Left ventricle myocardium inferior (tissue), 1 donor: ENCODE data around the gene SH3GL1. TPM values are rescaled to one million over a fixed set of nuclear protein-coding genes. Genes with fewer than 3 reads are reported as not detected.
A peak's percentile ranks its signal among the peaks of the same experiment; 100 is the strongest.

ENCODE experiments used
- DNase-seq: peaks from one replicate; pipeline ENCODE4 v3.0.0-alpha.2; 2020
- H3K27ac ChIP-seq: fragments of 200-600 bp; replicated peaks from 2 replicates; pipeline ENCODE4 v1.8.0; 2021
- H3K27me3 ChIP-seq: fragments of 200-600 bp; 2 replicates; pipeline ENCODE4 v1.8.0; 2021; ENCODE audit warnings: low read depth
- H3K36me3 ChIP-seq: fragments of 200-600 bp; 2 replicates; pipeline ENCODE4 v1.8.0; 2021
- H3K4me1 ChIP-seq: fragments of 200-600 bp; 2 replicates; pipeline ENCODE4 v1.8.0; 2021
- H3K4me3 ChIP-seq: fragments of 200-600 bp; 2 replicates; pipeline ENCODE4 v1.8.0; 2021; ENCODE audit warnings: mild to moderate bottlenecking, moderate library complexity
- H3K9me3 ChIP-seq: fragments of 200-600 bp; replicated peaks from 2 replicates; pipeline ENCODE4 v1.8.0; 2021
- CTCF ChIP-seq: fragments of 200-600 bp; IDR thresholded peaks from 2 replicates; pipeline ENCODE4 v1.8.0; 2021; ENCODE audit warnings: antibody characterized with exemption, mild to moderate bottlenecking, borderline replicate concordance
- intact Hi-C: fragments of 100-400 bp; cut with micrococcal nuclease; formaldehyde crosslinking; loops from one replicate; pipeline ENCODE4 v1.11.0; 2022
- total RNA-seq: library from RNA; stranded (reverse); fragmentation: NEBNext Ultra II Directional; extraction: Animal tissue kit (Norgen Biotek cat#: 25700); gene quantifications from one replicate; pipeline ENCODE4 v1.2.1, GENCODE V29; 2021
- donor health status: DM: no; HTN: yes; CAD: no; lungs with severe emphysema.

The SH3GL1 gene
- total RNA-seq, 1 donor from 2014 or later: 18.6 TPM

- TF ChIP-seq CTCF: no peak
- H3K9me3 ChIP-seq: no peaks in the 10 kb centered on the region
- H3K36me3 ChIP-seq: peaks cover 13% of the 10 kb centered on the region
- peaks cover 93% of the 10 kb centered on the region for H3K4me1 ChIP-seq
- intact Hi-C loops: no loop called here
- no peak overlapping the region for H3K27ac ChIP-seq
- no peak for DNase-seq
- no peaks in the 10 kb centered on the region for H3K27me3 ChIP-seq
- H3K4me3 ChIP-seq: no peak overlapping the region
These were observed 6.3 kb downstream of the SH3GL1 start for GRCh38 chr19:4393947-4394590.

GRCh38 chr19:4391701-4392483 lies 8.5 kb downstream of the SH3GL1 start:
- Histone ChIP-seq H3K27me3 (no peaks in the 10 kb centered on the region), H3K36me3 (peaks cover 16% of the 10 kb centered on the region), H3K27ac (peak overlapping the region; percentile 86), H3K4me3 (peak overlapping the region; percentile 41), H3K4me1 (peaks cover 88% of the 10 kb centered on the region), H3K9me3 (no peaks in the 10 kb centered on the region)
- intact Hi-C loops: no loop called here
- peak; percentile 53 for DNase-seq
- no peak for TF ChIP-seq CTCF

GRCh38 chr19:4391306-4391693 lies 9.0 kb downstream of the SH3GL1 start:
- Histone ChIP-seq H3K27ac (peak overlapping the region; percentile 86), H3K9me3 (no peaks in the 10 kb centered on the region), H3K27me3 (no peaks in the 10 kb centered on the region), H3K4me3 (peak overlapping the region; percentile 41), H3K36me3 (peaks cover 16% of the 10 kb centered on the region), H3K4me1 (peaks cover 82% of the 10 kb centered on the region)
- no peak for TF ChIP-seq CTCF
- no peak for DNase-seq
- intact Hi-C loops: no loop called here

- Histone ChIP-seq H3K4me3 (peak overlapping the region; percentile 41), H3K9me3 (no peaks in the 10 kb centered on the region), H3K36me3 (peaks cover 14% of the 10 kb centered on the region), H3K4me1 (peaks cover 81% of the 10 kb centered on the region), H3K27me3 (no peaks in the 10 kb centered on the region), H3K27ac (peak overlapping the region; percentile 86)
- no peak for TF ChIP-seq CTCF
- intact Hi-C loops: no loop called here
- no peak for DNase-seq
These were observed 9.6 kb downstream of the SH3GL1 start for GRCh38 chr19:4390567-4391305.

- no peaks in the 10 kb centered on the region for H3K27me3 ChIP-seq
- intact Hi-C loops: no loop called here
- peaks cover 77% of the 10 kb centered on the region for H3K4me1 ChIP-seq
- peak; percentile 55 for DNase-seq
- H3K9me3 ChIP-seq: no peaks in the 10 kb centered on the region
- TF ChIP-seq CTCF: no peak
- H3K4me3 ChIP-seq: peak overlapping the region; percentile 41
- H3K36me3 ChIP-seq: peaks cover 14% of the 10 kb centered on the region
- H3K27ac ChIP-seq: peak overlapping the region; percentile 86
These were observed 10.3 kb downstream of the SH3GL1 start for GRCh38 chr19:4390017-4390566.
